Stimulated activated CD8-positive, alpha-beta memory T cell treated with anti-CD3 and anti-CD28 coated beads, Interleukin-4, amount 100 ng/mL, for 48 hours (primary cell): ENCODE data around the gene MAP7D2.
A peak's percentile ranks its signal among the peaks of the same experiment; 100 is the strongest.

Experiments used
- DNase-seq: peaks from one replicate; pipeline ENCODE4 v3.0.0-alpha.2; 2020

Gene MAP7D2

GRCh38 chrX:20112022-20112774 lies 4.5 kb downstream of the MAP7D2 start:
- DNase-seq = no peak

GRCh38 chrX:20111271-20111670 lies 5.4 kb downstream of the MAP7D2 start:
- no peak for DNase-seq

- no peak for DNase-seq
Observed at GRCh38 chrX:20101934-20102581, 14.6 kb downstream of the MAP7D2 start.

- no peak for DNase-seq
Observed at GRCh38 chrX:20091499-20091898, 25.2 kb downstream of the MAP7D2 start.

- no peak for DNase-seq
Observed at GRCh38 chrX:20089845-20090244, 26.9 kb downstream of the MAP7D2 start.

- DNase-seq = no peak
Observed at GRCh38 chrX:20080277-20080676, 36.4 kb downstream of the MAP7D2 start.

- DNase-seq = no peak
Observed at GRCh38 chrX:20071511-20072079, 45.1 kb downstream of the MAP7D2 start.

- DNase-seq = no peak
Observed at GRCh38 chrX:20067709-20068561, 48.8 kb downstream of the MAP7D2 start.

- DNase-seq = no peak
Observed at GRCh38 chrX:20066968-20067708, 49.6 kb downstream of the MAP7D2 start.

GRCh38 chrX:20063716-20064351 lies 52.9 kb downstream of the MAP7D2 start:
- DNase-seq = peak; percentile 23

- DNase-seq = no peak
Observed at GRCh38 chrX:20063153-20063552, 53.6 kb downstream of the MAP7D2 start.

GRCh38 chrX:20061855-20062254 lies 54.9 kb downstream of the MAP7D2 start:
- DNase-seq = no peak

GRCh38 chrX:20060961-20061748 lies 55.6 kb downstream of the MAP7D2 start:
- DNase-seq = no peak

- no peak for DNase-seq
Observed at GRCh38 chrX:20059467-20060128, 57.1 kb downstream of the MAP7D2 start.

GRCh38 chrX:20057479-20057878 lies 59.2 kb downstream of the MAP7D2 start:
- no peak for DNase-seq

GRCh38 chrX:20056704-20057103 lies 60.0 kb downstream of the MAP7D2 start:
- DNase-seq = no peak

GRCh38 chrX:20053537-20053936 lies 63.2 kb downstream of the MAP7D2 start:
- DNase-seq = no peak

GRCh38 chrX:20046864-20047263 lies 69.8 kb downstream of the MAP7D2 start:
- DNase-seq = no peak

- DNase-seq = no peak
Observed at GRCh38 chrX:20046223-20046622, 70.5 kb downstream of the MAP7D2 start.

GRCh38 chrX:20042221-20042620 lies 74.5 kb downstream of the MAP7D2 start:
- no peak for DNase-seq

GRCh38 chrX:20038966-20039365 lies 77.7 kb downstream of the MAP7D2 start:
- DNase-seq = no peak
